Superior temporal gyrus (tissue), 1 donor: ENCODE data around the gene HERC5.
"Not testable (repeated sequence)": the region's sequence is repeated elsewhere in the genome, so short reads cannot be mapped to it uniquely, and the experiment has no call there.

ENCODE experiments used
- DNase-seq: peaks from one replicate; pipeline ENCODE4 v3.0.0-alpha.2; 2016; ENCODE audit errors: extremely low spot score

The HERC5 gene

DNA sequence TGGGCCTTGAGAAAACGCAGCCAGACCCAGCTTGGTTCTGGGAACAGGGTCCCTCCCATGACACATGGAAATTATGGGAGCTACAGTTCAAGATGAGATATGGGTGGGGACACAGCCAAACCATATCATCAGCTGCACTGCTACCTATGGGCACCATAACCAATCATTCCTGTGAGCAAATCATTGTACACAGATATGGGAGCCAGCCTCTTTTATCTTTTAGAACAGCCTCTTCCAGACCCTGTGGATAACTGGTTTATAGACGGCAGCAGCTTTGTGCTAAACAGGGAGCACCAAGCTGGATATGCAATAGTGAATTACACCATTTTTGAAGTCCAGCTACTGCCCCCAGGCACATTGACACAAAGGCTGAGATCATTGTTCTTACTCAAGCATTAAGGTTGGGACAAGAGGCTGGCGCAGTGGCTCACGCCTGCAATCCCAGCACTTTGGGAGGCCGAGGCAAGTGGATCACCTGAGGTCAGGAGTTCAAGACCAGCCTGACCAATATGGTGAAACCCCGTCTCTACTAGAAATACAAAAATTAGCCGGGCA, 8.6 kb upstream of the HERC5 start:
- DNase-seq = not testable (repeated sequence)

DNA sequence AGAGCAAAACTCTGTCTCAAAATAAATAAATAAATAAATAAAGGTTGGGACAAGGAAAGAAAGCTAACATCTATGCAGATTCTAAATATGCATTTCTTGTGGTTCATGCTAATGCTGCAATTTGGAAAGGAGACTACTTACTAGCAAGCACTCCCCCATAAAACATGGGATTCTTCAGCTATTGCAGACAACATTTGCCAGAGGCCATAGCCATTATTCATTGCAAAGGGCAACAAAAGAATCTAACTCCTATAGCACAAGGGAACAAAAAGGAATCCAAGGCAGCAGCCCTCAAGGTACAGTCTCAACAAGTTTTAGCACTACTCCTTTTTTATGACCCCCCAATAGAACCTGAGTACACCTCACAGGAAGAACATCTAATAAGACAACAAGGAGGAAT, 8.0 kb upstream of the HERC5 start:
- no peak for DNase-seq

DNA sequence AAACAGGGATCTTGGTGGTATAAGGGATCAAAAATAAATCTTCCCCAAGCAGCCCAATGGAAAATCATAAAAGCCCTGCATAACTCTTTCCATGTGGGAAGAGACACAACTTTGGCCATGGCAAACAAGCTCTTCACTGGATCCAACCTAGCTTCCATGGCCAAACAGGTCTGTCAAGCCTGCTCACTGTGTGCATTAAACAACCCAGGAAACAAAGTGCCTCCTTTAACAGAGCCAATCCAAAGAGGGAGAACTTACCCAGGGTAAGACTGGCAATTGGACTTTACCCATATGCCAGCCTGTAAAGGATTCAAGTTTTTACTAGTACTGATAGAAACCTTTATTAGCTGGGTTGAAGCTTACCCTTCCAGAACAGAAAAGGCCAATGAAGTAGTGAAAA, 7.6 kb upstream of the HERC5 start:
- DNase-seq = no peak

DNA sequence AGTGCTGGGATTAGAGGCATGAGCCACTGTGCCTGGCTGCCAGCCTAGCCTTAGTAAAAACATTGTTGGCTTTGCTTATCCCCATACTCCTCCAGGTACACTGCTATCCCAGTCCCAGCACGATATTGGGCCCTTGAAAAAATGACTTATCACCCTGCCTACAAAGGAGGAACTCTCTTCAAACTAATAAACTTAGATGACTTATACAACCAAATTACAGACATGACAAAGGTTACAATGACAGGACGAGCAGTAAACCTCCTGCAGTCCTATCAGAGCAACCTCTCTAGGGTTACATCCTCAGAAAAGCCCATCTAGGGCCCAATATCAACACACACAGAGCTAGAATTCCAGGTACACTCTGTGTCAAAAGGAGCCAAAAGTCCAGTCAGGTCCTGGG, 5.7 kb upstream of the HERC5 start:
- DNase-seq = no peak

DNA sequence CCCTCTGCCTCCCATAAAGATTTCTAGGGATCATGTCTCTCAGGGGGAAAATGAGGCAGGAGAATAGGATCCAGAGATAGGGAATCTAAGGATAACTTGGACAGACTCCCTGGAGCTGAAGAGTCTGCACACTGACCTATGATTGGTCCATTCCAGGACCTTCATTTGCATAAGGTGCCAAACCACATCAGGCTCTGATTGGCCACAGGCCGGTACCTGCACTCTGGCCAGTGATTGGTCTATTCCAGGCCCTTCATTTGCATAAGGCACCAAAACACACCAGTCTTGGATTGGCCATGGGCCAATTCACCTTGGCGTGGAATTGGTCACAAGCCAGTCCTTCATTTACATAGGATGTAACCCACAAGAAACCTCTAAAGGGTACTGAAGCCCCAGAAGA, 4.0 kb upstream of the HERC5 start:
- DNase-seq = no peak

DNA sequence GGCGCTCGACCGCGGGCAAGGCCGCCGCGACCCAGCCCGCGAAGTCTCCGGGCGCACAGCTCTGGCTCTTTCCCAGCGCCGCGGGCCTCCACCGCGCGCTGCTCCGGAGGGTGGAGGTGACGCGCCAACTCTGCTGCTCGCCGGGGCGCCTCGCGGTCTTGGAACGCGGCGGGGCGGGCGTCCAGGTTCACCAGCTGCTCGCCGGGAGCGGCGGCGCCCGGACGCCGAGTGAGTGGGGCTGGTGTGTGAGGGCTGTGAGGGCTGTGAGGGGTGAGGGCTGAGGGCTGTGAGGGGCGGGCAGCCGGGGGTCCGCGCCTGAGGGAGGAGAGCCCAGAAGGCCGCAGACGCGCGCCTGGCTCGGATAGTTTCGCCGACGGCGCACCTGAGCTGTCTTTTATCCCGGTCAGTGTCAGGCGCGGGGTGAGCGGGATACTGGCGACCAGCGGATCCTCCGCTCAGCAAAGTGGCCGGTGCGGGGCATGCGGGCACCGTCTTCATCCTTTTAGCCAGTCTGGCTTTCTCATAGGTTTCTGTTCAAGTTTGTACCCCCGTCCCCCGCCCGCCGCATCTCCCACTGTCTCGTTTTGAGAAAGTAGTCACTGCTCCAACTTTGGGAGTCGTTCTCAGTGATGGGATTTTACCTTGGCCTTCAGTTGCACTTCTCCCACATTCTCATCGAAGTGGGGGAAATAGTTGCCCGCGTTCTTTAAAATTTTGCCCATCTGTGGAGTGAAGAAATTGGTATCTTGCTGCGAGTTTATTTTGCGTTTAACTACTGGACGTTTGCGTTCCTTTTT, 586 bp downstream of the HERC5 start:
- no peak for DNase-seq

DNA sequence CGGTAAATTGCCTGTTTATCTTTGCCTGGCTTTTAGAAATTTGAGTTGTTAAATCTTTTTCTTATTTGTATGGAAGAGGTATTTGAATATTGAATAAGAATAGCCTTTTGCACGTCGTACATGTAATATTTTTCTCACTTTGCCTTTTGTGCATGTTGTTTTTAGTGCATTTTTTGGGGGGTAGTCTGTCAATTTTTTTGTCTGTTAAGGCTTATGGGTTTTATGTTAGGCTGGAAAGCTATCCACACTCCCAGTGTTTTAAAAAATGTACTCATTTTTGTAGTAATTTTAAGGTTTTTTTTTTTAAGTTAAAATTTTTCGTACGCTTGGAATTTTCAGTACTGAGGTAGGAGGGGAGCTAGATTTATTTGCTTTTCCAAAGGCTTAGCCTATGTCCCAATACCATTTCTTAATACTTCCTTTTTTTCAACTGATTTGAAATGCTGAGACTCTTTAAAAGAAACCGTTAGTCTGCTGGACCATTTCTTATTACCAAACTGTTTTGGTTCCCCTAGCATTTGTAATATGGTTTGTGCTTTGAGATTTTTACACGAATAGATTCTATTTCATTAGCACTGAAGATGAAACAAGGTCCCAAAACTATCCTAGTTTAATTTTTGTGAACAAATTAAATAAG, 1.3 kb downstream of the HERC5 start:
- DNase-seq = no peak

DNA sequence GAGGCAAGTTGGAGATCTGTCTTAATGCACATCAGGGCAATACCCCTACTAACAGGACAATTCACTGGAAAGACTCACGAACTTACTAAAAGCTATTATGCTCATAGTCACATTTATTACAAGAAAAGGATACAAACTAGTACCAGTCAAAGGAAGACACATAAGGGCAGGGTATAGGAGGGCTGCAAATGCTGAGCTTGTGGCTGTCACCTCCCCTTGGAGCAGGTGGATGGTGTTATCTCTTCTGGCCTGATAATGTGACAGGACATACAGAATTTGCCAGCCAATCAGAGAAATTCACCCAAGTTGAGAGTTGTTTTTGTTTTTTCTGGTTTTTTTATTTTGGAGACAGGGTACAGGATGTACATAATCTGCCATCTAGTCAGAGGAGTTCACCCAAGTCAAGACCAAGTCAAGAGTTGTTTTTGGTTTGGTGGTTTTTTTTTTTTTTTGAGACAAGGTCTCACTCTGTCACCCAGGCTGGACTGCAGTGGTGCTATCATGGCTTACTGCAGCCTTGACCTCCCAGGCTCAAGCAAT, 8.8 kb downstream of the HERC5 start:
- no peak for DNase-seq

DNA sequence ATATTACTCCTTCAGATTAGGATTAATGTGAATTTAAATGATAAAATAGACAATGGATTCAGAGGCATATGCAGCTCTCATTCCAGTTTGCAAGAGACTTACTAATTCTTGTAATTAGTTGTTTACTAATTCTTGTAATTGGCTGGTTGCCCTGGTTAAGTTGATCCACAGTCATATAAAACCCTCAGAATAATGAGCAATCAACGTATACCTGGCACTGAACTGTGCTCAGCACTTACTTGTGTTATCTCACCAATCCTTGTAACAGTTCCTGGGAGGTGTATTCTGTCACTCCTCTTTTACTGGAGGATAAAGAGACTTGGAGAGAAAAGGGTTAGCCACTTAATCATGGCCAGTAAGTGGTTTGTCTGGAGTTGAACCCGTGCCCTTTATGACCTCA, 10.5 kb downstream of the HERC5 start:
- no peak for DNase-seq

DNA sequence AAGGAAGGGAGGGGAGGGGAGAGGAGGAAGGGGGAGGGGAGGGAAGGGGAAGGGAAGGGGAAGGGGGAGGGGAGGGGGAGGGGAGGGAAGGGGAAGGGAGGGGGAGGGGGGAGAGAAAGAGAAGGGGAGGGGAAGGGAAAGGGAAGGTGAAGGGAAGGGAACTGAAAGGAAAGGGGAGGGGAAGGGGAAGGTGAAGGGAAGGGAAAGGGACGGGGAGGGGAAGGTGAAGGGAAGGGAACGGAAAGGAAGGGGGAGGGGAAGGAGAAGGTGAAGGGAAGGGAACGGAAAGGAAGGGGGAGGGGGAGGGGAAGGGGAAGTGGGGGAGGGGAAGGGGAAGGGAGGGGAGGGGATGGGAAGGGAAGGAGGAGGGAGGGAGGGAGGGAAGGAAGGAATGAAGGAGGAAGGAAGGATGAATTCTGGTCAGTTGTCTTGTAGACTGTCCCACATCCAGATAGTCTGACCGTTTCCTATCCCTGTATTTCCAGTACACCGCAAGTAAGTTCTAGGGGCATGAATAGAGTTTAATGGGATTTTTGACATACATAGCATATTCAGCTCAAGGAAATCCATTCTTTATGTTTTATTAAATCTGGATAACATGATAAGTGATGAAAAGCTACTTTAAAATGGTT, 20.4 kb downstream of the HERC5 start:
- no peak for DNase-seq

DNA sequence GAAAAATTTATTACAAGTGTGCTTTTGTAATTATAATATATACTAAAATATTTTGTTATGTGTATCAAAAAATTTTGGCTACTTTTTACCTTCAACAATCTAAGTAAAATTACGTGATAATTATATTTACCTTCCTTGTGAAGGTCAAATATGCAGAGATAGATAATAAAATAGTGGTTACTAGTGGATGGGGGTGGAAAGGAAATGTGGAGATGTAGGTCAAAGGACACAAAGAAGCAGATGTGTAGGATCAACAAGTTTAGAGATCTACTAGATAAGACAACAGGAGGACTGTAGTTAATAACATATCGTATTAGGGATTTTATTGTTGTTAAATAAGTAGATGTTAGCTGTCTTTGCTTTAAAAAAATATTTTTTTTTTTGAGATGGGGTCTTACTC, 21.3 kb downstream of the HERC5 start:
- no peak for DNase-seq

DNA sequence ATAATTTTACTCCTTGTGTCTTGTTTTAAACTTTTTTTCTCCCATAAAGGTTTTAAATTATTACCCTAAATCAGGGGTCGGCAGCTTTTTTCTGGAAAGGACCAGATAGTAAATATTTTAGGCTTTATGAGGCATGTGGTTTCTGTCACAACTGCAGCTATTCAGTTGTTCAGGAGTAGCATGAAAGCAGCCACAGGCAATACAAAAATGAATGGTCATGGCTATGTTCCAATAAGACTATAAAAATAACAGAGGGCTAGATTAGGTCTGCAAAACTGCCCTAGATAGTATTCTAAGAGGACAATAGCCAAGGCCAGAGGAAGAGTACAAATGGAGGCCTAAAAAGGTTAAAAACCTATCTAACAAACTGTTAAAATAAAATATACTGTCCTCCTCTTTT, 24.6 kb downstream of the HERC5 start:
- DNase-seq = no peak

DNA sequence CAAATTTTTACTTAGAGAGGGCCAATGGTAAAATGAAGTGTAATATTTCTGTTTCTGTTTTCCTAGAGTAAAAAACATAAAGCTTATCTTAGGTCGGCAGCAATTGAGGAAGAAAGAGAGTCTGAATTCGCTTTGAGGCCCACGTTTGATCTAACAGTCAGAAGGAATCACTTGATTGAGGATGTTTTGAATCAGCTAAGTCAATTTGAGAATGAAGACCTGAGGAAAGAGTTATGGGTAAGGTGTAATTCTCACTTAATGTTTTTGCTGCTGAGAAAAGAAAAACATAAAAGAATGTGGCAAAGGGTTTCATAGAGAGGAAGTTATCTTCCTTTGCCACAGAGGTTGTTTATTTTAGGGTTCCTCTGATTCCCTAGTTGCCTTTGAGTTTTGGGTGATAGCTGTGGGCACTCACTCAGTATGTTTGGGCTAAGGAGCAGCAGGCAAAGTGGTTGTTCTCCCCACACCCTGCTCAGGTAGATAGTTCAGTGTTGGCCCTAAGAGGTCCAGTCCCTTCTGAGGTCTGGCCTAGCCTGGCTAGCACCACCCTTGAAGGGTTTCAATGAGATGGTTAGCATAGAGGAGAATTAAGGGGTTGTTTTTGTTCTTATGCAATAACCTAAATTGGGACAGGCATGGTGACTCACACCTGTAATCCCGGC, 32.3 kb downstream of the HERC5 start:
- DNase-seq = no peak

DNA sequence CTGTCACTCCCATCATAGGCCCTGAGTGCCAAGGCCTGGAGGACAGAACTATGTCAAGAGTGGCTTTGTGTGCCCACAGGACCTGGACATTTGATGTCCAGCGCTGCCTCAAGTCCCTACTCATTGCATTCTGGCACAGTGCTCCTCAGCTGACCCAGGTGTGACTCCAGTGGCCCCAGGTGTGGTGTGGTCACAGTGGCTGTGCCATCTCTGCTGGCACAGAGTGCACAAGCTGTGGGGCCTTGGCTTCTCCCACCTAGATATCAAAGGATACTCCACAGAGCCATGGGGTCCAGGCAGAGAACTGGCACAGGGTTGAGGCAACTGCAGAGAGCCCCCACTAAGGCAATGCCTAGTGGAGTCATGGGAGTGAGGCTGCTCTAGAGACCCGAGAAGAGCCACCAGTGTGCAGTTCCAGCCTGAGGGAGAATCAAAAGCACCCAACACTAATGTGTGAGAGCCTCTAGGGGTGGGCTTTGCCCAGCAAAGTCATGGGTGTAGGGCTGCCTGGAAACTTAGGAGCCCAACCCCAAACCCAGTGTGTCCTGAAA, 41.0 kb downstream of the HERC5 start:
- DNase-seq = no peak

DNA sequence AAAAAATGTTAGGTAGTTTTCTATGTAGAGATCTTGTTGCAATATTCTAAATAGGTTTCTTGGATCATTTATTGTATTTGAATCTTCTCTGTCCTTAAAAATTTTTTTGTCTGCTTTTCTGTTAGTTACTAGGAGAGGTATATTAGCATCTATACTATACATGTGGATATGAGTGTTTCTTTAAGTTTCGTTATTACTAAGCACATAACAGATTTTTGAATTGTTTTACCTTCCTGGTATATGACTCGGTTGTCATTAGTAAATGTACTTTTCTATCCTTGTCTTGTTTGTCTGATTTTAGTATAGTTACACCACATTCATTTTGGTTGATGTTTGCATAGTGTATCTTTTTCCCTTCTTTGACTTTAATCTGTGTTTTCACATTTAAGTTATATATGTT, 46.4 kb downstream of the HERC5 start:
- DNase-seq = no peak

DNA sequence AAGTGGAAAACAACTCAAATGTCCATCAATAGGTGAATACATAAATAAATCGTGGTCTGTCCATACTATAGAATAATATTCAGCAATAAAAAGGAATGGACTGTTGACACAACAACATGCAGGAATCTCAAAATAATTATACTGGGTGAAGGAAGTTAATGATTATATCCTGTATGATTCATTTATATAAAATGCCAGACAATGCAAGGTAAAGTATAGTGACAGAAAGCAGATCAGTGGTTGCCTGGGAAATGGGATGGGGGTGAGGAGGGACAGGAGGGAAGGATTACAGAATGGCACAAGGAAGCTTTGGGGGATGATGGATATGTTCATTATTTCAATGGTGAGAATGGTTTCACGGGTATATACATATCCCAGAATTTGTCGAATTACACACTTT, 54.3 kb downstream of the HERC5 start:
- no peak for DNase-seq

DNA sequence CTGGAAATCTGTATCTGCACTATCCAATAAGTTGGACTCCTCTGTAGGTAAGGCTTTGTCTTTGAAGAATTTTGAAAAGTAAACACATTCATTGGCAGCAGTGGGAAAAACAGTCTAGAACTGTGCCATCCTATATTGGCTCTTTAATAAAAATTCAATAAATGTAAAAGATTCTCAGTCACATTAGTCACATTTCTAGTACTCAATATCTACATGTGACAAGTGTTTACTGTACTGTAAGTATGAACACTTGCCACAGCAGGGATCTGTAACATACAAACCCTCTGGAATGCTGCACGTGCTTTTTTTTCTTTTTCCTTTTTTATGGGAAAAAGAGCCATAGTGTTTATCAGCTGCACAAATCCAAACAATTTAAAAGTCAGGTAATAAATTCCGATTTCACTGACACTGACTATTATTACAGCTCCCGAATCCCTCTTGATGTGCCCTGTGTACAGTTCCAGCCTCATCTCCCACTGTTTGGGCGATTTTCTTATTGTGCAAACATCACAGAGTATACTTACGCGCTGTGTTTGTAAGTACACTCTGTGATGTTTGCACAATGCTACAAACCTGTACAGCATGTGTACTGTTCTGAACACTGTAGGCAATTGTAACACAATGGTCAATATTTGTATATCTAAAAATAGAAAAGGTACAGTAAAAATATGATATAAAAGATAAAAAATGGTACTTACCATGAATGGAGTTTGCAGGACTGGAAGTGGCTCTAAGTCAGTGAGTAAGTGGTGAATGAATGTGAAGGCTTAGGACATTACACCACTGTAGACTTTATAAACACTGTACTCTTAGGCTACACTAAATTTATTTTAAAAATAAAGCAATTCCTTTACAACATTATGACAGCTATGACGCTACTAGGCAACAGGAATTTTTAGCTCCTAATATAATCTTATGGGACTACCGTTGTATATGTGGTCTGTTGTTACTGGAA, 57.9 kb downstream of the HERC5 start:
- no peak for DNase-seq

DNA sequence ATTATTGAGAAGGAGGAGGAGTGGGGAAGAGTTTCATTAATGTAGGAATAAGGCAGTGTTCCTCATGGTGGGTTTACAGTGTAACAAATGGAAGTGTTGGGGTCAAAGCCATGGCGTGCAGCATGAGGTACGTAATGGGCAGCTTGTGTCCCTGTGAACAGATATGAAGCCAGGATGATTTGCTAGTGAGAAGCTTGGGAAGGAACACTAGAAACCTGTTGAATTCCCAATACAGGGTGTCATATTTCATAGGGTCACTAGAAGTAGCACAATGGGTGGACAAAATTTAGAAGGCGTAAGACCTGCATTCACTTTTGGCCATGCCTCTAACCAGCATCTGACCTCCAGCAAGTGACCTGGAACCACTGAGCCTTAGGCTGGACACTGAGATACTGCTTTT, 59.8 kb downstream of the HERC5 start:
- DNase-seq = no peak

DNA sequence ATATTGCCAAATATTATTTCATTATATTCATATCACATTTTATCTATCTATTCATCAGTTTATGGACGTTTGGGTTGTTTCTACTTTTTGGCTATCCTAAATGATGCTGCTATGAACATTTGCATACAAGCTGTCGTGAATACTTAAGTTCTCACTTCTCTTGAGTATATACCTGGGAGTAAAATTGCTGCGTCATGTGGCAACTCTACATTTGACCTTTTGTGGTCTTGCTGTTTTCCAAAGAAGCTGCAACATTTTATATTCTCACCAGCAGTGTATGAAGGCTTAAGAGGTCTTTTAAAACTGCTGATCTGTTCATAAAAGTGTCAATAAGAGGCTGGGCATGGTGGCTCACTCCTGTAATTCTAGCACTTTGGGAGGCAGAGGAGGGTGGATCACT, 60.9 kb downstream of the HERC5 start:
- DNase-seq = no peak

DNA sequence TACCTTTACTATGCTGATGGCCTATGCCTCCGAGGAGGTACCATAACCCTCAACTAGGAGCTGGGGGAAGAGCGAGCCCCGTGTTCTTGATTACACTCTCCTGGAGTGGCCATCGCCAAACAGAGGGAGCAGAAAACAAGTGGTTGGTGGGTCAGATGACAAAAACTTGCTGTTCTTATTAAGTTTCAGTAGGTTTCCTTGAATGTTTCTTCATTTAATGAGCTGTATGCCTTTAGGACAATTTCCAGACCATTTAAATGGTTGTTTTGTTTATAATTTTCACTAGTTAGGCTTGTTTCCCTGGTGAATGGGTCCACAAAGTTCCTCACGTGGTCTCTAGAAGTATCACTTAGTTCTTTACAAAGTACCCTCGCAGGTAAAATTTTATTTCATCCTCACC, 62.0 kb downstream of the HERC5 start:
- no peak for DNase-seq
